NB4 (cell line): ENCODE results near the gene ARHGAP5.

ENCODE experiments used
- MYC ChIP-seq: IDR thresholded peaks from 2 replicates; pipeline ENCODE4 v1.6.1; 2011; ENCODE audit warnings: low read depth, low read length
- POLR2A ChIP-seq: IDR thresholded peaks from 2 replicates; pipeline ENCODE4 v1.6.1; 2011; ENCODE audit warnings: mild to moderate bottlenecking; ENCODE audit not compliant: insufficient read length; ENCODE audit errors: extremely low read depth
- TF ChIP-seq, protein P1 (sequence below): IDR thresholded peaks from one replicate; pipeline ENCODE4 v1.5.1; 2012; ENCODE audit warnings: low read depth, low read length

DNA sequence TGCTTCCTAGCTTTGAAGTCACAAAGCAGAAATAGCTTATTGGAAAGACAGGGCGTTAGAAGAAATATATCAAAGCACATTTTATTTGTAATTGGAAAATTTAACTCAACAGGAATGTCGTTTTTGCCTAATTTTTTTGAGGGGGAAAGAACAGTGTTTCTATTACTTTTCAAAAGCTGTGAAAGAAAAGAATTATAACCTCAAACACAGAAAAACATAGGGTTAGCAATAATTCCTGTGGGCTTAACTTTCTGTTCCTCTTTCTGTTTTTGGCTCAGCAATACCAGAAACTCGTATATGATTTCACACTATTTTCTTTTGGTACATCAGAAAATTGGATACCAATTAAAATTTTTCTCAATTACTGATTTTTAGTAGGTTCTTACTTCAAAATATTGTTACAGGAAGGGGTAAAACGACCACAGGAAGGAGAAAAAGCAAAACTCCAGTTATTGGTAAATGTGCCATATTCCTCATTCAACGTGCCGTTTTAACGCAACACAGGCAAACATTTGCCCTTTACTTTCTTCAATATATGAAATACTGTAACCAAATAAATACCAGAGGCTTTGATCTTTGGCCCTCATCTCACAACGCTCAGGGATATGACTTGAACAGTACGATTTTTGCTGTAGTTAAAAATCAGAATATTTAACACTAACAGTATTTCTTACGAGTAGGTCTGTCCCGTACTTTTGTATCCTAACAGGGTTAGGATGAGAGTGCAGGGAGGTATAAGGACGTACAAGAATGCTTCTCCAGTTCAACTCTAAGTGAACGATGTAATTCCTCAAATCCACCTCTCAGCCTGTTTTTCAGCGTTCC, 123.5 kb downstream of the ARHGAP5 start:
- TF ChIP-seq, protein P1, sequence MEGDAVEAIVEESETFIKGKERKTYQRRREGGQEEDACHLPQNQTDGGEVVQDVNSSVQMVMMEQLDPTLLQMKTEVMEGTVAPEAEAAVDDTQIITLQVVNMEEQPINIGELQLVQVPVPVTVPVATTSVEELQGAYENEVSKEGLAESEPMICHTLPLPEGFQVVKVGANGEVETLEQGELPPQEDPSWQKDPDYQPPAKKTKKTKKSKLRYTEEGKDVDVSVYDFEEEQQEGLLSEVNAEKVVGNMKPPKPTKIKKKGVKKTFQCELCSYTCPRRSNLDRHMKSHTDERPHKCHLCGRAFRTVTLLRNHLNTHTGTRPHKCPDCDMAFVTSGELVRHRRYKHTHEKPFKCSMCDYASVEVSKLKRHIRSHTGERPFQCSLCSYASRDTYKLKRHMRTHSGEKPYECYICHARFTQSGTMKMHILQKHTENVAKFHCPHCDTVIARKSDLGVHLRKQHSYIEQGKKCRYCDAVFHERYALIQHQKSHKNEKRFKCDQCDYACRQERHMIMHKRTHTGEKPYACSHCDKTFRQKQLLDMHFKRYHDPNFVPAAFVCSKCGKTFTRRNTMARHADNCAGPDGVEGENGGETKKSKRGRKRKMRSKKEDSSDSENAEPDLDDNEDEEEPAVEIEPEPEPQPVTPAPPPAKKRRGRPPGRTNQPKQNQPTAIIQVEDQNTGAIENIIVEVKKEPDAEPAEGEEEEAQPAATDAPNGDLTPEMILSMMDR = no peak
- TF ChIP-seq POLR2A = no peak
- TF ChIP-seq MYC = no peak
